ENCODE data around the gene MLEC.

Gene MLEC

GRCh38 chr12:120712610-120713009, 25.7 kb downstream of the MLEC start:
- peaks cover 23% of the 10 kb centered on the region for H3K4me1 ChIP-seq (ENCODE audit: insufficient read depth, low read length)
- no peaks in the 10 kb centered on the region for H3K27me3 ChIP-seq (ENCODE audit: control insufficient read depth in 1 of 2, insufficient read depth in 2 of 2, low read length in 2 of 2)
- H3K4me3 ChIP-seq (ENCODE audit: low read depth in 1 of 2, low read length in 2 of 2), result no peak overlapping the region
- H3K27ac ChIP-seq (ENCODE audit: low read depth, low read length), result no peak overlapping the region
- no peak overlapping the region for H3K9ac ChIP-seq (ENCODE audit: low read length)
- H3K9me3 ChIP-seq (ENCODE audit: low read length), result no peaks in the 10 kb centered on the region
- peaks cover 38% of the 10 kb centered on the region for H3K36me3 ChIP-seq (ENCODE audit: insufficient read depth, low read length)

- Histone ChIP-seq H3K4me1 (ENCODE audit: insufficient read depth, low read length) (peaks cover 23% of the 10 kb centered on the region), H3K4me3 (ENCODE audit: low read depth in 1 of 2, low read length in 2 of 2) (no peak overlapping the region), H3K36me3 (ENCODE audit: insufficient read depth, low read length) (peaks cover 49% of the 10 kb centered on the region), H3K27me3 (ENCODE audit: control insufficient read depth in 1 of 2, insufficient read depth in 2 of 2, low read length in 2 of 2) (no peaks in the 10 kb centered on the region), H3K27ac (ENCODE audit: low read depth, low read length) (no peak overlapping the region), H3K9me3 (ENCODE audit: low read length) (no peaks in the 10 kb centered on the region), H3K9ac (ENCODE audit: low read length) (no peak overlapping the region)
These were observed 27.0 kb downstream of the MLEC start for GRCh38 chr12:120713861-120714482.

GRCh38 chr12:120718055-120718454, 31.1 kb downstream of the MLEC start:
- Histone ChIP-seq H3K36me3 (ENCODE audit: insufficient read depth, low read length) (peaks cover 84% of the 10 kb centered on the region), H3K4me3 (ENCODE audit: low read depth in 1 of 2, low read length in 2 of 2) (no peak overlapping the region), H3K9ac (ENCODE audit: low read length) (no peak overlapping the region)

GRCh38 chr12:120719072-120719471, 32.1 kb downstream of the MLEC start:
- Histone ChIP-seq H3K27me3 (ENCODE audit: control insufficient read depth in 1 of 2, insufficient read depth in 2 of 2, low read length in 2 of 2) (no peaks in the 10 kb centered on the region), H3K4me1 (ENCODE audit: insufficient read depth, low read length) (peaks cover 6% of the 10 kb centered on the region), H3K27ac (ENCODE audit: low read depth, low read length) (no peak overlapping the region), H3K9me3 (ENCODE audit: low read length) (no peaks in the 10 kb centered on the region), H3K36me3 (ENCODE audit: insufficient read depth, low read length) (peaks cover 84% of the 10 kb centered on the region), H3K9ac (ENCODE audit: low read length) (no peak overlapping the region), H3K4me3 (ENCODE audit: low read depth in 1 of 2, low read length in 2 of 2) (no peak overlapping the region)

More at GRCh38 chr12:120718055-120718454, 31.1 kb downstream of the MLEC start:
- H3K27ac ChIP-seq (ENCODE audit: low read depth, low read length), result no peak overlapping the region
- H3K9me3 ChIP-seq (ENCODE audit: low read length), result no peaks in the 10 kb centered on the region
- peaks cover 10% of the 10 kb centered on the region for H3K4me1 ChIP-seq (ENCODE audit: insufficient read depth, low read length)
- no peaks in the 10 kb centered on the region for H3K27me3 ChIP-seq (ENCODE audit: control insufficient read depth in 1 of 2, insufficient read depth in 2 of 2, low read length in 2 of 2)

GRCh38 chr12:120719496-120720233, 32.7 kb downstream of the MLEC start:
- Histone ChIP-seq H3K9ac (ENCODE audit: low read length) (no peak overlapping the region), H3K27ac (ENCODE audit: low read depth, low read length) (no peak overlapping the region), H3K4me1 (ENCODE audit: insufficient read depth, low read length) (peaks cover 7% of the 10 kb centered on the region), H3K36me3 (ENCODE audit: insufficient read depth, low read length) (peaks cover 82% of the 10 kb centered on the region), H3K4me3 (ENCODE audit: low read depth in 1 of 2, low read length in 2 of 2) (no peak overlapping the region), H3K27me3 (ENCODE audit: control insufficient read depth in 1 of 2, insufficient read depth in 2 of 2, low read length in 2 of 2) (no peaks in the 10 kb centered on the region), H3K9me3 (ENCODE audit: low read length) (no peaks in the 10 kb centered on the region)

GRCh38 chr12:120720234-120720986, 33.5 kb downstream of the MLEC start:
- H3K9ac ChIP-seq (ENCODE audit: low read length), result no peak overlapping the region
- H3K9me3 ChIP-seq (ENCODE audit: low read length), result no peaks in the 10 kb centered on the region
- peaks cover 77% of the 10 kb centered on the region for H3K36me3 ChIP-seq (ENCODE audit: insufficient read depth, low read length)
- H3K27ac ChIP-seq (ENCODE audit: low read depth, low read length), result no peak overlapping the region
- no peak overlapping the region for H3K4me3 ChIP-seq (ENCODE audit: low read depth in 1 of 2, low read length in 2 of 2)
- H3K27me3 ChIP-seq (ENCODE audit: control insufficient read depth in 1 of 2, insufficient read depth in 2 of 2, low read length in 2 of 2), result no peaks in the 10 kb centered on the region
- H3K4me1 ChIP-seq (ENCODE audit: insufficient read depth, low read length), result peaks cover 14% of the 10 kb centered on the region

GRCh38 chr12:120720987-120721801, 34.2 kb downstream of the MLEC start:
- Histone ChIP-seq H3K4me1 (ENCODE audit: insufficient read depth, low read length) (peaks cover 14% of the 10 kb centered on the region), H3K27ac (ENCODE audit: low read depth, low read length) (no peak overlapping the region), H3K9ac (ENCODE audit: low read length) (no peak overlapping the region), H3K9me3 (ENCODE audit: low read length) (no peaks in the 10 kb centered on the region), H3K36me3 (ENCODE audit: insufficient read depth, low read length) (peaks cover 74% of the 10 kb centered on the region), H3K4me3 (ENCODE audit: low read depth in 1 of 2, low read length in 2 of 2) (no peak overlapping the region), H3K27me3 (ENCODE audit: control insufficient read depth in 1 of 2, insufficient read depth in 2 of 2, low read length in 2 of 2) (no peaks in the 10 kb centered on the region)

GRCh38 chr12:120721866-120722265, 34.9 kb downstream of the MLEC start:
- Histone ChIP-seq H3K9me3 (ENCODE audit: low read length) (no peaks in the 10 kb centered on the region), H3K27me3 (ENCODE audit: control insufficient read depth in 1 of 2, insufficient read depth in 2 of 2, low read length in 2 of 2) (no peaks in the 10 kb centered on the region), H3K4me1 (ENCODE audit: insufficient read depth, low read length) (peaks cover 14% of the 10 kb centered on the region), H3K9ac (ENCODE audit: low read length) (no peak overlapping the region), H3K4me3 (ENCODE audit: low read depth in 1 of 2, low read length in 2 of 2) (no peak overlapping the region), H3K27ac (ENCODE audit: low read depth, low read length) (no peak overlapping the region), H3K36me3 (ENCODE audit: insufficient read depth, low read length) (peaks cover 67% of the 10 kb centered on the region)

- Histone ChIP-seq H3K9ac (ENCODE audit: low read length) (no peak overlapping the region), H3K9me3 (ENCODE audit: low read length) (no peaks in the 10 kb centered on the region), H3K4me3 (ENCODE audit: low read depth in 1 of 2, low read length in 2 of 2) (no peak overlapping the region), H3K27ac (ENCODE audit: low read depth, low read length) (no peak overlapping the region), H3K4me1 (ENCODE audit: insufficient read depth, low read length) (peaks cover 14% of the 10 kb centered on the region), H3K27me3 (ENCODE audit: control insufficient read depth in 1 of 2, insufficient read depth in 2 of 2, low read length in 2 of 2) (no peaks in the 10 kb centered on the region), H3K36me3 (ENCODE audit: insufficient read depth, low read length) (peaks cover 62% of the 10 kb centered on the region)
These were observed 35.8 kb downstream of the MLEC start for GRCh38 chr12:120722784-120723183.

GRCh38 chr12:120724720-120725119, 37.8 kb downstream of the MLEC start:
- Histone ChIP-seq H3K27me3 (ENCODE audit: control insufficient read depth in 1 of 2, insufficient read depth in 2 of 2, low read length in 2 of 2) (no peaks in the 10 kb centered on the region), H3K9ac (ENCODE audit: low read length) (peak overlapping the region; percentile 75), H3K4me3 (ENCODE audit: low read depth in 1 of 2, low read length in 2 of 2) (peak overlapping the region in 1 of 2 donors; percentile 57), H3K4me1 (ENCODE audit: insufficient read depth, low read length) (peaks cover 14% of the 10 kb centered on the region), H3K27ac (ENCODE audit: low read depth, low read length) (no peak overlapping the region), H3K9me3 (ENCODE audit: low read length) (no peaks in the 10 kb centered on the region), H3K36me3 (ENCODE audit: insufficient read depth, low read length) (peaks cover 44% of the 10 kb centered on the region)

GRCh38 chr12:120725151-120725658, 38.3 kb downstream of the MLEC start:
- H3K27ac ChIP-seq (ENCODE audit: low read depth, low read length), result peak overlapping the region; percentile 63
- peak overlapping the region; percentile 49 to 57 for H3K4me3 ChIP-seq (ENCODE audit: low read depth in 1 of 2, low read length in 2 of 2)
- H3K9me3 ChIP-seq (ENCODE audit: low read length), result no peaks in the 10 kb centered on the region
- peak overlapping the region; percentile 75 for H3K9ac ChIP-seq (ENCODE audit: low read length)
- H3K27me3 ChIP-seq (ENCODE audit: control insufficient read depth in 1 of 2, insufficient read depth in 2 of 2, low read length in 2 of 2), result no peaks in the 10 kb centered on the region
- peaks cover 41% of the 10 kb centered on the region for H3K36me3 ChIP-seq (ENCODE audit: insufficient read depth, low read length)
- H3K4me1 ChIP-seq (ENCODE audit: insufficient read depth, low read length), result peaks cover 14% of the 10 kb centered on the region
